HL-60/S4 (cell line): ENCODE measurements around the gene ILDR2.
"Not testable (repeated sequence)": the region's sequence is repeated elsewhere in the genome, so short reads cannot be mapped to it uniquely, and the experiment has no call there.

Experiments
- in situ Hi-C: fragments of 300-500 bp; cut with MboI; formaldehyde crosslinking; loops from 2 replicates; pipeline ENCODE4 v1.14.3; 2022; ENCODE audit warnings: low sequenced_read_pairs

ILDR2 gene

GRCh38 chr1:166899769-166900168 is 75.6 kb downstream of the ILDR2 start:
- in situ Hi-C loops = loop anchor here (25.0 kb wide), 1 partner anchor 638 kb away; no protein-coding TSS in a partner anchor

- in situ Hi-C loops = no loop called here
Observed at GRCh38 chr1:166895766-166896165, 79.6 kb downstream of the ILDR2 start.

- in situ Hi-C loops = no loop called here
Observed at GRCh38 chr1:166889776-166890175, 85.6 kb downstream of the ILDR2 start.

DNA sequence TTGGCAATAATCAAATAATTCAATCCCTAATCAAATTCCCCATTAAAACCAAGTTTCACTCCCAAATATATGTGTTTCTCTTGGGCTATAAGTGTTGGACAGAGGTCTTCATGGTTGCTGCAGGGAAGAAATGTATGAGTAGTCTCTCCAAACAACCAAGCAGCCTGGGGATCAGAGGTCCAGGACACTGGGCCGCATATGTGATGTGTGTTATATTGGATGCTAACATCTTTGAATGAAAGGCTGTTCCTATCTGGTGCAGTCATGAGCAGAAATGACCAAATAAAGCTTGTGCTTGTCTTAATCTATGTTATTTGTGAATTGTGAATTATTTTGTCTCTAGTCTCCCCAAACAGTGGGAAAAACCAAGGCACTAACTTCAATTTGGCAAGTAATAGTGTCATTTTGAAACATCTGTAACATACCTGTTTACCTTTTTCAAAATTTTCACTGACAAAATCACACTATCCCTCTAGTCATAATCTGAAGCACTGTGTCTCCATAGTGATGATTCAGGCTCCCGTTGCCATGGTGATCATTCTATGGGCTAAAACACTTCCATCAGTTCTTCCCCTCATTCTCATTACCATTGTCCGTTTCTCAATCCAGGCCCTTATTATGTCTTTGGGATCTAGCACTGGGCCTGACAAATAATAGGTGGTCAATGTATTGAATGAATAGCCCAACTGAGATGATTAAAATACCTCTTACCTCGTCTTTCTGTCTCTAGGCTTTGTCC is 86.8 kb downstream of the ILDR2 start:
- in situ Hi-C loops = no loop called here

DNA sequence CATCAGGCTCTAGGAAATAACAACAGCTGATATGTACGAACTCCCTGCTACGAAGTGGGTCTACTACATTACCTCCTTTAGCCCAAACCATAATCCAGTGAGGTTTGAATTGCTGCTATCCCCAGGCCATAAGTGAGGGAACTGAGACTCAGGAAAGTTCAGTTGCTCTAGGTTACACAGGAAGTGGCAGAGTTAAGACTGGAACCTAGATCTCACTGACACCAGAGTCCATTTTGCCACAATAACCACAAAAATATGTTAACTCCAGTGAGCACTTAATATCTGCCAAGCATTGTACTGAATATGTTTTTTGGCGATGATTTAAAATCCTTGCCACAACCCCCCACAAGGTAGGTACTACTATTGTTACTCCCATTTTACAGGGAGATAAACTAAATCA is 90.4 kb downstream of the ILDR2 start:
- in situ Hi-C loops = no loop called here

- in situ Hi-C loops = no loop called here
Observed at GRCh38 chr1:166884040-166884642, 91.2 kb downstream of the ILDR2 start.

GRCh38 chr1:166882893-166883292 is 92.4 kb downstream of the ILDR2 start:
- in situ Hi-C loops = no loop called here

DNA sequence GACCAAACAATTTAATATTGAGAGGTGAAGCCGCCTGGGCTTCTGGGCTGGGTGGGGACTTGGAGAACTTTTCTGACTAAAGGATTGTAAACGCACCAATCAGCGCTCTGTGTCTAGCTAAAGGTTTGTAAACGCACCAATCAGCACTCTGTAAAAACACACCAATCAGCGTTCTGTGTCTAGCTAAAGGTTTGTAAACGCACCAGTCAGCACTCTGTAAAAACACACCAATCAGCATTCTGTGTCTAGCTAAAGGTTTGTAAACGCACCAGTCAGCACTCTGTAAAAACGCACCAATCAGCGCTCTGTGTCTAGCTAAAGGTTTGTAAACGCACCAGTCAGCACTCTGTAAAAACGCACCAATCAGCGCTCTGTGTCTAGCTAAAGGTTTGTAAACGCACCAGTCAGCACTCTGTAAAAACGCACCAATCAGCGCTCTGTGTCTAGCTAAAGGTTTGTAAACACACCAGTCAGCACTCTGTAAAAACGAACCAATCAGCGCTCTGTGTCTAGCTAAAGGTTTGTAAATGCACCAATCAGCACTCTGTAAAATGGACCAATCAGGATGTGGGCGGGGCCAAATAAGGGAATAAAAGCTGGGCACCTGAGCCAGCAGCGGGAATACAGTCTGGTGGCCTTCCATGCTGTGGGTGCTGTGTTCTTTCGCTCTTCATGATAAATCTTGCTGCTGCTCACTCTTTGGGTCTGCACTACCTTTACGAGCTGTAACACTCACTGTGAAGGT is 97.0 kb downstream of the ILDR2 start:
- in situ Hi-C loops = not testable (repeated sequence)

DNA sequence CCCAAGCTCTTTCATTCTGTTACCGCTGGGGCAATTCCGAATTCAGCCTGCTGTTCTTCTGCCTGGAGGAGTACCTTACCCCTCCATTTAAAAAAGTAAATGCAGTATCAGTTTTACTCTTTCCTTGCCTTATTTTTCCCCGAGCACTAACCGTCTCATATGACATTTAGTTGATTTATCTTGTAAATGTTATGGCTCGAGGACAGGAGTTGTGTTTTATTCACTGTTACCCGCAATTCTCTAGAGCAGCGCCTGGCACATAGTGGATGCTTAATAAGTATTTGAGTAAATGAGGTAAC is 98.9 kb downstream of the ILDR2 start:
- in situ Hi-C loops = no loop called here

DNA sequence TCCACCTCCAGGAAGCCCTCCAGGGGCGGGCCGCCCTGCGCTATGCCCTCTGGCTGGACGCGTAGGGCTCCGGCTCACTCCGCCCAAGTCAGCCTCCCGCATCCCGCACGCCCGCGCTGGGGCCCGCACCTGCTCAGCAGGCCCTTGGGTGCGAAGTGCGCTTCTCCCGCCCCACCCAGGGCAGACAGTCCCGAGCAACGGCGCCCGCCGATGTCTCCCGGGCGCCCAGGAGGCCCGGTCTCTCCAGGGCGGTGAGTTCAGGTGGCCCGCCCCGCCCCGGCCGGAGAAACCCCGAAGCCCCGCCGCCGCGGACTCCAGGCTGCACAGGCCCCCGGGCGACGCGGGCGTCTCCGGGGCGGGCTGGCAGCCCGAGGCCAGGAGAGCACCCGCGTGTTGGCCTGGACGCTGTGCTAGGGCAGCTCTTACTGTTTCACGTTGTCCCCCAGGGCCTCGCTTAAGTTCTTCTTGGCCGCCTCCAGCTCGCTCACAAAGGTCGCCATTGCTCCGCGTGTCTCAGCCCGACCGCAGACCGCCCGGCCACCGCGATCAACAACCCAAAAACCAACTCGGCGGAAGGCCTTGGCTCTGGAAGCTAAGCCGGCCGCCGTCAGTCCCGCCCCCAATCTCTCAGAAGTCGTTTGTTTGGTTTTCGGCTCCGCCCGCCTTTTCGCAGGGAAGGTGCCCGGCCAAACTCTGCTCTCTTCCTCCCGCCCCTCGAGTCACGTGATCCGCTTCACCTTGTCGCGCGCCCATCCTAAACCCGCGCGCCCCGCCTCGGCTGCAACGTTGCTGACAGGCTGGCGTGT is 99.4 kb downstream of the ILDR2 start, which contains the start of gene TADA1:
TSS of gene TADA1 (minus strand) at position 531 of the 806 bp plus-strand sequence. CDS start at position 500, 31 bp downstream.
- in situ Hi-C loops = no loop called here

DNA sequence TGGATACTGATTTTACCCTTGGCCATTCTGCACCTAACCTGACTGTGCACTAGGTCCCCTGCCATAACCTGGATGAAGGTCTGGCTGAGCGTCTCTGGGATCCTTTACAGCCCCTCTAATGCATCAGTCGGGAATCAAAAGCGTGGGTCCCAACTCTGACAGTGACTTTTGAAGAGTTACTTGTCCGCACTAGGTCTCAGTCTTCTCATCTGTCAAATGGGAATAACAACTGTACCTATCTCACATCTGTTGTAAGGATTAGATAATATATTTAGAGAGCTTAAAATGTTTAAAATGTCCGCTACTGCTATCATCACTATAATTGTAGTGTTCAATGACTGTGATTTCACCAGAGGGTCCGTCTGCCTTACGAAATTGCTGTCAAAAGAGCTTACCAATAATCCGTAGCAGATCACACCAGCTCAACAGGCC is 100.0 kb downstream of the ILDR2 start:
- in situ Hi-C loops = no loop called here

GRCh38 chr1:166874464-166874863 is 100.9 kb downstream of the ILDR2 start:
- in situ Hi-C loops = no loop called here

DNA sequence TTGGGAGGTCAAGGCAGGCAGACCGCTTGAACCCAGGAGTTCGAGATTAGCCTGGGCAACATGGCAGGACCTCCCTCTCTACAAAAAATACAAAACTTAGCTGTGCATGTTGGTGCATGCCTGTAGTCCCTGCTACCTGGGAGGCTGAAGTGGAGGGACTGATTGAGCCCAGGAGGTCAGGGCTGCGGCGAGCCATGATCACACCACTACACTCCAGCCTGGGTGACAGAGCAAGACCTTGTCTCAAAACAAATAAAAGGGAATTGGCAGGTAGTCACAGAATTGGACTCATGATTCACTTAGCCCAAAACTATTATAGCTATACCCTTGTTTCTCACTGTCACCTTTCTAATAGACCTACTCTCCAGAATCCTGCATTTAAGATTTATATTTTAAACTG is 104.8 kb downstream of the ILDR2 start:
- in situ Hi-C loops = no loop called here

- in situ Hi-C loops = no loop called here
Observed at GRCh38 chr1:166869318-166870099, 105.8 kb downstream of the ILDR2 start.

DNA sequence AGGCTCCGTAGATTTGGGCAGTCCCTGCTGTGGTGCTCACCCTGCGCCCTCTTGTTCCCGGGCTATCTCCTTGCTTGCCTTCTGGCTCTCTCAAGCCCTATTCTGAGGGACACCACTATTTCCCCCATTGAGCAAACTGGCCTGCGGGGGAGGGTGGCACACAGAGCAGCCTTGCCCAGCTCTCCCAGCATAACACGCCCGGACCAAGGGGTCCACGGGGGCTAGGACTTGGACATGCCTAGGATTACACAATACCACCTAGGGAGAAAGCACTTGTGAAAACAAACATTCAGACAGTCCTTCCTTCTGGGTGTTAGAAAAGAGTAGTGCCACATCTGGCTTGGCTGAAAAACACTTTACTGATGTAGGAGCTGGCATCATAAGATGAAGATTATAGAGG is 106.7 kb downstream of the ILDR2 start:
- in situ Hi-C loops = no loop called here

GRCh38 chr1:166865926-166866325 is 109.4 kb downstream of the ILDR2 start:
- in situ Hi-C loops = no loop called here

DNA sequence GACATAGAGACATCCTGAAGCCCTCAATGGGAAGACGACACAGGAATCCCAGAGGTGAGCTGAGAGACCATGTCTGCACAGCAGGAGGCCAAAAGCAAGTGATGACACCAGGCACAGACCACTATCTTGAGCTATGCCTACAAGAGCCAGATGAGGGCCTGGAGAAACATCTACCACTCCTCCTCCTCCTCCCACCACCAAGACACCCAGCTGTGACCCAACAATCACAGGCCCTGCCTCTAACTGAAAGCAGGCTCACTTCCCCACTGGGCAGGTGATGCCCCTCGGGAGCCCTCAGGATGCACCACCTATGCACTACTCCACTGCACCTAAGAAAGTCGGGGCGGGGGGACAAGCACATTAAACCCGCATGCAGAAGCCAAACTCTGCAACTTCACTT is 115.7 kb downstream of the ILDR2 start:
- in situ Hi-C loops = no loop called here

DNA sequence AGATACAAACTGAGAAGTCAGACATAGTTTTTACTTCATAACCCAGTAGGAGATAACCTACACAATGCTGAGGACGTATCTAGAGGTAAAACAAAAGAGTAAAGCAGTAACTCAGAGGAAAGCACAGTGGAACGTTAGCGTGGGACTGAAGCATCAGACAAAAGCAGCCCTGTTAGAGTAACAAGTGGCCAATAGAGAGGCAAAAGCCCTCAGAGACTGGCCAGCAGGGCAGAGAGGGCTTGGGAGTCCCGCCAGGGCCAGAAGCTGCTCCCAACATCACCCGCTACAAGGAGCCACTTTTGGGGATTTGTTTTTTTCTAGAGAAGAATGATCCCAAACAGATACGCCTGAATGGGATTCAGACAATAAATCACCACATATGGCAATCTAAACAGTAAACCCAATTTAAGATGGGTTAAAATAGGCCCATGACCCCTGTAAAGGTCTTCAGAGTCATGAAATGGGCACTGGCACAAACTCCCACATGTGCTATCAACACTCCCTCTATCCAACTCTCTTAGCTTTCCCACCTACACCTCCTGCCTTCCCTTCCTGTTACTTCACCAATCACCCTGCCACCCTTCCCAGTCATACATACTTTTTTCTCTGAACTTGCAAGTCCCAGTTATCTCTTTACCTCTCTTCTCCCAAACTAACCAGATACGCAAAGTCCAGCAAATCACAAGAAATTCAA is 116.5 kb downstream of the ILDR2 start:
- in situ Hi-C loops = no loop called here
